ENCODE data around the gene TTC3.

The TTC3 gene

GRCh38 chr21:37063433-37063832 lies 9.6 kb upstream of the TTC3 start:
- DNase-seq, result no peak

- no peak for DNase-seq
These were observed 8.2 kb upstream of the TTC3 start for GRCh38 chr21:37064841-37065240.

GRCh38 chr21:37065561-37066177 lies 7.4 kb upstream of the TTC3 start:
- DNase-seq, result no peak

GRCh38 chr21:37071561-37072273 lies 1.3 kb upstream of the TTC3 start:
- peak; percentile 69 for DNase-seq

GRCh38 chr21:37072274-37072987 lies 623 bp upstream of the TTC3 start:
- DNase-seq, result no peak

DNA sequence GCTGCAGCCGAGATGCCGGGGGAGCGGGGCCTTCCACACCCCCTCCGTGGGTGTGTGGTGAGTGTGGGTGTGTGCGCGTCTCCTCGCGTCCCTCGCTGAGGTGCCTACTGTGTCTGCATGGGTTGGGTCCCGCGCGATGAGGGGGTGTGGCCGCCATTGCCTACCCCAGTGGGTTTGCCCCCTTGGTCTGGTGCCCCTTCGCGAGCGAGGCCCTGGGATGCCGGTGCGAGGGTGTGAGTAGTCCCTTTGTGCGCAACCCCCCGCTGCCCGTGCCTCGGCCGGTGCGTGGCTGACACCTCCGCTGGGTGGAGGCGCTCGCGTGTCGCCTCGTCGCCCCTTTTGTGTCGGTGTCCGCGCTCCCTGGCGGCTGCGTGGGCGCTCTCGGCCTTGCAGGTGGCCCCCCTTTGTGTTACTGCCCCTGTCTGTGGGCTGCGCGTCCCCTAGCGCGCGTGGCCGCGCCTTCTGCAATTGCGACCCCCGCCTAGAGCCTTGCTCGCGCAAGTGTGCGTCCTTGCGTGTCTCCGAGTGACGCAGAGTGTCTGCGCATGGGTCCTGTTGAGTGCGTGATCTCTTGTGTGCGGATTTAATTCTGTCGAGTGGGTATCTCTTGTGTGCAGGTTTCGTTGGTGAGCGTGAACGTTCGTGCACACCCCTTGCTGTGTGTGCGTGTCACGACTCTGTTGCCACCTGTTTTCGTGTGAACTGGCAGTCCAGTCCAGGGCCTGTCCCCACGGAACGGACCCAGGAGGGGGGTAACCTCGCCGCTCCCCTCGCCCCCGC lies 553 bp downstream of the TTC3 start:
- peak; percentile 90 for DNase-seq

DNA sequence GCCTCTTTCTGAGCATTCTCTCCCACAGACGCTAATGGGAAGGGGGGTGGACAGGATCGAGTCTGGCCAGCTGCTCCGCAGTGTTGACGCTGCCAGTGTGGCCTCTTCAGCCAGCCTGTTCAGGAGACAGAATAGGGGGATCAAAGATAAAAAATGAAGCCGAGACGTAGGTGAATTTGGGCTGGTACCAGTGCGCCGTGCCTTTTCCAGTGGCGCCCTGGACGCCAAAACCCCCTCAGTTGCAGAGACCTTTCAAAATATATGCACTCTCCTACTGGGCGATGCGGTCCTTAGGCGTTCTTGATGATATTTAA lies 1.1 kb downstream of the TTC3 start:
- DNase-seq, result no peak

DNA sequence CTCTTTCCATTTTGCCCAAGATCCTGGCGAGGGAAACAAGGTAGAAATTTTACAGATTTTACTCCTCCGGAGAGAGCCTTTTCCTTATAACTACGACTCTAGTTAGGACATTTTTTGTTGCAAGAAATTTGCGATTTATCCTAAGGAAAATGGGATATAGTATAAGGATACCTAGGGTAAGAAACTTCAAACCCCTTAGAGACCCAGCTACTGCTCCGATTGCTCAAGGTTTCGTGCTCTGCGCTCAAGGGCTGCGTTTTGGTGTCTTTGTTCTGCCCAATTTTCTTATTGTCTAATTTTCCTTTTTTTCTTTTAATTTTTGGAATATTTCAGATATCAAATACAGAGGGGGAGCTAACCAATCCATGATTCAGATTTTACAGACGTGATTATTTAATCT lies 1.5 kb downstream of the TTC3 start:
- DNase-seq, result no peak

DNA sequence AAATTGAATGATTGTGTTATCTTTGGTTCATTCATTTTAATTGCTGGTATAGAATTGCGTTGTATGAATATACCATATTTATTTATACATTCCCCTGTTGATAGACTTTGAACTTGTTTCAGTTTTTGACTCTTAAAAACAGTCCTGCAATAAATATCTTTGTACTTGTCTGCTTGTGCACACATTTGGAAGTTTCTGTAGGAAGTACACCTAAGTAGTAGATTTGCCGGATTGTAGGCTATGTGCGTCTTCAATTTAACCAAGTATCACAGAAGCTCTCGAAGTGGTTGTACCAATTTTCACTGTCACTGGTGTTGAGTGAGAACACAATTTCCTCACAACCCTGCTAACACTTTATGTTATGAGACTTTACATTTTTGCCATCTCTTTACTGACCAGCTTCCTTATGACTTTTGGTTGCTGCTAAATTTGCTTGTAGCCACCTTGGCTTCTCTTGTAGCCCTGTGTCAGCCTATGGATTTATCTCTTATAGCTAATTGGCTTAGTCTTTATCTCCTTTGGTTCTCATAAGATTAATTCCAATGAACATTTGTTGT lies 2.2 kb downstream of the TTC3 start:
- DNase-seq, result no peak

- DNase-seq, result no peak
These were observed 3.2 kb downstream of the TTC3 start for GRCh38 chr21:37076087-37076850.

GRCh38 chr21:37077403-37077802 lies 4.3 kb downstream of the TTC3 start:
- DNase-seq, result no peak

- DNase-seq, result no peak
These were observed 6.3 kb downstream of the TTC3 start for GRCh38 chr21:37079211-37079824.

- no peak for DNase-seq
These were observed 9.3 kb downstream of the TTC3 start for GRCh38 chr21:37082375-37082774.

GRCh38 chr21:37082856-37083528 lies 9.9 kb downstream of the TTC3 start:
- DNase-seq, result no peak

DNA sequence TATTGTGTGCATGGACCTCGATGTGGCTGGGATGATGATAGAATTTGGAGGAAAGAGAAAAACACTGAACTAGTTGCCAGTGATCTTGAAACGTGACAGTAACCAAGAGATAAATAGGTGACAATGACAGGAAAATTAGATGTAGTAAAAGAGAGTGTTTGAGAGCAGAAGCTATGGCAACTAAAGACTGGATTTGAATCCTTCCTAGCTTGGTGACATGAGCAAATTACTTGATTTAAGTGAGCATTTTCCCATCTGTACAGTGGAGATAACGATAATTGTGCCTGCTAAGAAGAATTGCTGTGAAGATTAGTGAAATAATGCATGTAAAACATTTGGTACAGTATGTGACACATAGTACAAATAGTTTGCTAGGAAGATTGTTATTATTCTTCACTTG lies 12.7 kb downstream of the TTC3 start:
- DNase-seq, result no peak

- DNase-seq, result no peak
These were observed 14.1 kb downstream of the TTC3 start for GRCh38 chr21:37087188-37087587.

DNA sequence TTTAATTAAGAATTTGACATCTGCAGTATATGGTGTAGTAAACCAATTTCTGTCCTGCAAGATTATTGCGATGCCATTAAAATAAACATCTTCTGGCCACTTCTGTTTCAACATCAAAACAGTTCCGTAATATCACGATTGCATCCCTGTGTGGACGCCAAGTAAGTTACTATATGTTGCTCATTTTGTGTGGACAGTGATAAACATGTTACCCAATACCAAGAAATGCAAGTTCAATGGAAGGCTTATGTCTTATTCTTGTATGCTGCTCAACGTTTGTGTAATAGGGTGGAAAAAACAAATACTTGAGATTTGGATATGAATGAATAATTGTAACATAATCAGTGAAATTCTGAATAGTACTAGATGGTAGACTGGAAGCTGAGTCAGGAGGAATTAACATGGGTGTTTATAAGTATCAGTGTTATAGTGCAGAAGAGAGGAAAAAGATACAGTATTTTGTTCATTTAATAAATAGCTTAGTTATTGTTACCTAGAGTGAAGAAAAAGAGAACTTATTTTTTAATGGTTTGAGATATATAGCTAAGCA lies 15.2 kb downstream of the TTC3 start:
- DNase-seq, result no peak

GRCh38 chr21:37093977-37094376 lies 20.9 kb downstream of the TTC3 start:
- no peak for DNase-seq

- no peak for DNase-seq
These were observed 22.8 kb downstream of the TTC3 start for GRCh38 chr21:37095821-37096220.

DNA sequence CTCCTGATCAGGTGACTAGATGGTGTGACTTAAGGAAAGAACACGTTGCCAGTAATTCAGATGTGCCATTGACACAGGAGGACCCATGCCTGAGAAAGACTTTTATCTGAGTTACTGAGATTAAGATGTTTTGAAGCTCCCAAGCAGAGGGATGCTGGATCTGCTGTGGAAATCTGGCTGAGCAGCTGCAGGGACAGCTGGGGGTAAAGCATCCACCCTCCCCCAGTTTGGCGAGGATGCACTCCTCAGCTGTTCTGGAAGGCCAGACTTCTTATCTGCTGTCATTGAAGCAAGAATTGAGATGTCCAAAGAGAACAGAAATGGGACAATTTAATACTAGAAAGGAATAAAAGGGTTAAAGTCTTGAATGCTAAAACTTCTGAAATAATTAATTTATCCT lies 25.7 kb downstream of the TTC3 start:
- no peak for DNase-seq

DNA sequence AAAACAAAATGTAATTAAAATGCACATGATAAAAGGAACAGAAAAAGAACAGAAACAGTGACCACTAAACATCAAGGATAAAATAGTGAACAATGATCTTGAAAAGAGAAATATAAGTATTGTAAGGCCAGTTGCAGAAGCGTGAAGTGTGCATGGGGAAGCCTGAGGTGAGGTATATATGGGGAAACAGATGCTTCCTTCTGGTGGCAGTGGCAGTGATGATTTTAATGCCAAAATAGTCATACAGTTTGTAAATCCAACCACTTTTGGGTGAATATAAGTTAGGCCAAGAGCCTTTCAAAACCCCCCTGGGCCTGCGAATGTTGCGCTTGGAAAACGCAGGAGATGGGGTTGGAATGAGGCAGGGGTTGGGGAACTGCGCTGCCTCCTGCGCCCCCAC lies 27.3 kb downstream of the TTC3 start:
- no peak for DNase-seq
